Measurements from ENCODE around the gene KMT2B.

- TF ChIP-seq CTCF (IDR thresholded peaks at IDR 0.05): no peak
- no peak for TF ChIP-seq EZH2 (IDR thresholded peaks at IDR 0.05)
Observed at GRCh38 chr19:35725216-35725861, 7.5 kb downstream of the KMT2B start.
